Right forelimb (tissue), 1 donor: Measurements from ENCODE around the gene SRPRA.

Experiments used
- DNase-seq: peaks from one replicate; pipeline ENCODE4 v3.0.0-alpha.2; 2018

Gene SRPRA

GRCh38 chr11:126226334-126227084 is 42.2 kb downstream of the SRPRA start:
- DNase-seq: no peak

DNA sequence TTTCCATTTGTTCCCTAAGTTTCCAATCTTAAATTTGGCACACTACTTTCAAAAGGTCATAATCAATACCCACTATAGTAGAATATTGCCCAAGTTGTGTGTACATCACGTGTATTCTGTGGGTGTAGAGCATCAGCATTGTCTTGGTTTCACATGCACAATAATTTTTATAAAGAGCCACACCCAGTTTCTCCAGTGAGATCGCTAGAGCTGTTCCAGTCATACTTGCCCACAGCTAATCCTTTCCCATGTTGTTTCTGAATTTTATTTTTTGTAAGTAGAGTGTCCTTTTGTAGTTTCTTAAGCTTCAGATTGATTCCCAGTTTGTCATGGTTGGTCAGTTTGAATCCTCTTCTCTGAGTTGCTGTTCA is 43.4 kb downstream of the SRPRA start:
- no peak for DNase-seq

- no peak for DNase-seq
These were observed 43.9 kb downstream of the SRPRA start for GRCh38 chr11:126224647-126225294.

GRCh38 chr11:126219547-126219946 is 49.1 kb downstream of the SRPRA start:
- no peak for DNase-seq

GRCh38 chr11:126217491-126217890 is 51.2 kb downstream of the SRPRA start:
- no peak for DNase-seq

DNA sequence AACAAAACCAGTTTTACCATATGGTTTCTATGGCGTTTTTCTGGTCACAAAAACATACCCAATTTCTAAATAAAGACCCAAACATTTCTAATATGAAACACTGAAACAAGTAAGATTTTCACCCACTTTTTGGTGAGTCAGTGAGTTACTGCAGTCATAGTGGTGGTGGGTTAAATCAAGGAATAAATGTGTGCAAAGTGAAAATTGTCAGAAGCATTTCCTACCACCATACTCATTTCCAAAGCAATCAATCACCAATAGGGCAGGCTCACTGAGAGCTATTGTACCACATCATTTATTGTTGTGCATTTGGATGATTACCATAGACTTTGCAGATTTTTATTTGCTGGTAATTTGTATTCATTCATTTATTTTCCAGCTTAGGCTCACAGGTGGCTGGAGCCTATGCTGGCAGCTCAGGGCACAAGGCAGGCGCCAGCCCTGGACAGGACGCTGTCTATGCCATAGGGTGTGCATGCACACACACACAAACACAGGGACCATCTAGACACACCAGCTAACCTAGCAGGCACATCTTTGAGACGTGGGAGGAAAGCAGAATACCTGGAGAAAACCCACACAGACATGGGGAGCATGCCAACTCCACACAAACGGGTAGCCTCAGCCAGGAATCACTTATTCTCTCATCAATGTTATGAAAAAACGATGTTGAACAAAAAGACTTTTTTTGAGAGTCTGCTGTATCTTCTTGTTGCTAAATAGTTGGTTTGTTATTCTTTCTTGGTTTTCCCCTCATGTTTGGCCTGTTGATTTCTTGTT is 52.0 kb downstream of the SRPRA start:
- DNase-seq: no peak

DNA sequence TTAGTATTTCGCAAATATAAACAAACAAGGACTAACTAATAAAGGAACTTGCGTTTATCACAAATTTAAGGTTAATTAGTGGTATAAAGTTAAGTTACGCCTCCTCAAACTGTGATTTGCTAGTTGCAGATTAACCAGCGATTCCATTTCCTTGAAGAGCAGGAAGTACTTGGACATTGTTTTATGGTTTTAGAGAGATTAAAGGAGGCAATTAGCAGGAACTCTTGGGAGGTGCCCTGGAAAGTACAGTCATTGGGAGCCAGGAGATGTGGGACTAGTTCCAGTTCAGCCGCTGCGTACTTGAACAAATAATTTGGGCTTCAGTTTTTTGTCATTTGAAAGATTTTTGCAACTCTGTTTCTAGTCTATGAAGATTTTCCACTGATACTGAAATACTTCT is 53.9 kb downstream of the SRPRA start:
- DNase-seq: no peak

DNA sequence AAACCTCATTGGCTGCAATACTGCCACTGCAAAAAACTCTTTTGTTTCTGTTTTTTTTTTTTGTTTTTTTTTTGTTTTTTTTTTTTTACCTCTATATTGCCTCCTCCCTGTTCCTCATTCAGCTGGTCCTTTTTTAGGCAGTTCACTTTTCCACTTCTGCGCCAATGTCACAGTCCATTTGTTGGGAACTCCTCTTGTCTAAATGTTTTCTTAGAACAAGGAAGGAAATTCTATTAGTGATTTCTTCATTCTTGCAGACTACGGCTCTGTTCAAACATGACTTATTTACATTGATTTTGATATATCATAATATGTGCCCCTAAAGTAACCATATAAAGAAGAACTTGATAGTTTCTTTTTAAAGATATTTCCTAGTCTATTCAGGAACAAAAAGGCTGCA is 54.3 kb downstream of the SRPRA start:
- DNase-seq: no peak
